Liver (tissue), 9 donors: ENCODE data around the gene FTCD. TPM values are rescaled to one million over a fixed set of nuclear protein-coding genes. Genes with fewer than 3 reads are reported as not detected.
A peak's percentile ranks its signal among the peaks of the same experiment; 100 is the strongest.

Source experiments
- DNase-seq: peaks from one replicate; pipeline ENCODE4 v3.0.0-alpha.2; 2017; ENCODE audit warnings: low spot score
- H3K27ac ChIP-seq, 2 donors: one replicate each; pipeline ENCODE4 v1.7.0; 2013; ENCODE audit warnings: inconsistent platforms in 2 of 2, low read length in 2 of 2, control low read depth in 1 of 2, low read depth in 1 of 2, mild to moderate bottlenecking in 1 of 2
- H3K27me3 ChIP-seq, 4 donors: one replicate each; pipeline versions ENCODE4 v1.6.1 to v1.7.0; 2013; ENCODE audit warnings: low read length in 3 of 4, inconsistent platforms in 1 of 4, mild to moderate bottlenecking in 1 of 4, moderate library complexity in 1 of 4; ENCODE audit not compliant: control insufficient read depth in 4 of 4, insufficient read depth in 4 of 4
- H3K36me3 ChIP-seq, 4 donors: one replicate each; pipeline versions ENCODE4 v1.6.1 to v1.7.0; 2013; ENCODE audit warnings: low read length in 3 of 4, mild to moderate bottlenecking in 3 of 4, low read depth in 1 of 4, moderate library complexity in 1 of 4; ENCODE audit not compliant: control insufficient read depth in 4 of 4, insufficient read depth in 3 of 4
- H3K4me1 ChIP-seq, 4 donors: one replicate each; pipeline versions ENCODE4 v1.6.1 to v1.7.0; 2013; ENCODE audit warnings: low read length in 3 of 4, mild to moderate bottlenecking in 3 of 4, moderate library complexity in 1 of 4; ENCODE audit not compliant: control insufficient read depth in 4 of 4, insufficient read depth in 4 of 4
- H3K4me3 ChIP-seq, 3 donors: one replicate each; pipeline versions ENCODE4 v1.6.1 to v1.7.0; 2013; ENCODE audit warnings: low read length in 3 of 3, control low read depth in 1 of 3, low read depth in 1 of 3, mild to moderate bottlenecking in 1 of 3
- H3K9ac ChIP-seq, 2 donors: one replicate each; pipeline ENCODE4 v1.7.0; 2013; ENCODE audit warnings: low read length in 2 of 2, mild to moderate bottlenecking in 2 of 2, moderate library complexity in 2 of 2, control low read depth in 1 of 2, low read depth in 1 of 2
- H3K9me3 ChIP-seq, 4 donors: one replicate each; pipeline versions ENCODE4 v1.6.1 to v1.7.0; 2013; ENCODE audit warnings: low read length in 3 of 4; ENCODE audit not compliant: control insufficient read depth in 4 of 4
- ATF3 ChIP-seq: IDR thresholded peaks from 2 replicates; pipeline ENCODE4 v1.6.1; 2016; ENCODE audit warnings: antibody characterized with exemption
- CTCF ChIP-seq: fragments of 150-350 bp; IDR thresholded peaks from 2 replicates; pipeline ENCODE4 v1.5.1; 2017; ENCODE audit warnings: improper control_type of control experiment, low read depth, low read length; ENCODE audit not compliant: missing input control
- EGR1 ChIP-seq, 2 donors: IDR thresholded peaks; 2 replicates each; pipeline ENCODE4 v1.6.1; 2016 to 2018; ENCODE audit warnings: antibody characterized with exemption in 2 of 2, low read depth in 2 of 2
- FOXA1 ChIP-seq: IDR thresholded peaks from 2 replicates; pipeline ENCODE4 v1.6.1; 2016; ENCODE audit warnings: antibody characterized with exemption
- FOXA2 ChIP-seq: IDR thresholded peaks from 2 replicates; pipeline ENCODE4 v1.6.1; 2016; ENCODE audit warnings: antibody characterized with exemption
- GABPA ChIP-seq, 2 donors: IDR thresholded peaks in 1 of 2; conservative IDR thresholded peaks in 1 of 2; 2 replicates each; pipeline ENCODE4 v1.6.1; 2016; ENCODE audit warnings: antibody characterized with exemption in 2 of 2, mild to moderate bottlenecking in 1 of 2, moderate library complexity in 1 of 2
- HNF4A ChIP-seq, 2 donors: conservative IDR thresholded peaks; 2 replicates each; pipeline ENCODE4 v1.6.1; 2016; ENCODE audit warnings: antibody characterized with exemption in 2 of 2, mild to moderate bottlenecking in 2 of 2
- HNF4G ChIP-seq: IDR thresholded peaks from 2 replicates; pipeline ENCODE4 v1.6.1; 2016; ENCODE audit warnings: antibody characterized with exemption
- MAX ChIP-seq: IDR thresholded peaks from 2 replicates; pipeline ENCODE4 v1.6.1; 2016; ENCODE audit warnings: antibody characterized with exemption
- NR2F2 ChIP-seq: IDR thresholded peaks from 2 replicates; pipeline ENCODE4 v1.6.1; 2016; ENCODE audit warnings: antibody characterized with exemption
- REST ChIP-seq: IDR thresholded peaks from 2 replicates; pipeline ENCODE4 v1.6.1; 2016; ENCODE audit warnings: antibody characterized with exemption, mild to moderate bottlenecking
- RXRA ChIP-seq, 2 donors: IDR thresholded peaks; 2 replicates each; pipeline ENCODE4 v1.6.1; 2017 to 2018; ENCODE audit warnings: antibody characterized with exemption in 2 of 2, mild to moderate bottlenecking in 1 of 2
- SP1 ChIP-seq: IDR thresholded peaks from 2 replicates; pipeline ENCODE4 v1.6.1; 2018; ENCODE audit warnings: antibody characterized with exemption, mild to moderate bottlenecking
- ZBTB33 ChIP-seq: IDR thresholded peaks from 2 replicates; pipeline ENCODE4 v1.6.1; 2016; ENCODE audit warnings: antibody characterized with exemption
- WGBS: extraction: QIAGEN DNeasy Blood & Tissue Kit; methylation state at CpG from one replicate; pipeline ENCODE4 v1.1.7; 2013; 5-methylcytosine and 5-hydroxymethylcytosine counted together
- polyA plus RNA-seq, 2 donors: library from polyadenylated mRNA; stranded (reverse) in 1 of 2; unstranded in 1 of 2; fragments of 200-250 nt in 1 of 2; fragments of >200 nt in 1 of 2; fragmentation: Nextera tagmentation in 1 of 2; extraction: Ambion mirVana in 1 of 2; gene quantifications; one replicate each; pipeline versions ENCODE4 v1.2.1 to v1.2.3, GENCODE V29; 2013 to 2015
- total RNA-seq, 2 donors: library from RNA; depleted of rRNA; stranded (reverse); fragments of >200 nt; gene quantifications; one replicate each; pipeline ENCODE4 v1.2.3, GENCODE V29; 2014
- donor health status: healthy.
- donor health status: healthy.
- donor health status: healthy.
- donor health status: healthy.
- donor health status: healthy.

The FTCD gene
- total and polyA plus RNA-seq, 4 donors, result 130 to 182 (median 173) TPM

GRCh38 chr21:46096596-46097335 is 58.6 kb downstream of the FTCD start:
- Histone ChIP-seq H3K9ac (no peak overlapping the region), H3K9me3 (peaks cover 0 to 2% (median 0%) of the 10 kb centered on the region in 4 donors), H3K27ac (peak overlapping the region in 1 of 2 donors; percentile 30), H3K4me3 (no peak overlapping the region), H3K4me1 (peaks cover 0 to 9% (median 2%) of the 10 kb centered on the region in 4 donors), H3K27me3 (no peaks in the 10 kb centered on the region), H3K36me3 (peaks cover 0 to 2% (median 0%) of the 10 kb centered on the region in 4 donors)
- TF ChIP-seq HNF4G, result no peak
- TF ChIP-seq CTCF, result no peak
- TF ChIP-seq ZBTB33, result no peak
- no peak for TF ChIP-seq ATF3
- TF ChIP-seq SP1, result no peak
- no peak for TF ChIP-seq EGR1 (IDR thresholded peaks at IDR 0.05; ENCODE audit: low read depth in 2 of 2)
- no peak for DNase-seq
- WGBS, result 87% methylated on average over 16 of the region's 16 CpGs

- Histone ChIP-seq H3K9me3 (peaks cover 0 to 2% (median 0%) of the 10 kb centered on the region in 4 donors), H3K36me3 (peaks cover 0 to 2% (median 0%) of the 10 kb centered on the region in 4 donors), H3K27ac (no peak overlapping the region), H3K4me3 (no peak overlapping the region), H3K9ac (no peak overlapping the region), H3K4me1 (peaks cover 0 to 9% (median 2%) of the 10 kb centered on the region in 4 donors), H3K27me3 (no peaks in the 10 kb centered on the region)
- peak; percentile 20 for DNase-seq
- 93% methylated on average over 12 of the region's 12 CpGs for WGBS
- no peak for TF ChIP-seq HNF4G
- TF ChIP-seq ZBTB33, result no peak
- TF ChIP-seq HNF4A (conservative IDR thresholded peaks at IDR 0.05), result no peak
- TF ChIP-seq EGR1 (IDR thresholded peaks at IDR 0.05; ENCODE audit: low read depth in 2 of 2), result no peak
- no peak for TF ChIP-seq GABPA (IDR thresholded peaks at IDR 0.05 in 1 of 2, conservative IDR thresholded peaks at IDR 0.05 in 1 of 2)
- no peak for TF ChIP-seq REST
- no peak for TF ChIP-seq FOXA2
- TF ChIP-seq SP1, result no peak
- no peak for TF ChIP-seq CTCF
- TF ChIP-seq FOXA1, result no peak
- no peak for TF ChIP-seq RXRA (IDR thresholded peaks at IDR 0.05)
- TF ChIP-seq NR2F2, result no peak
- TF ChIP-seq ATF3, result no peak
- no peak for TF ChIP-seq MAX
Measured at GRCh38 chr21:46095814-46096595, 59.4 kb downstream of the FTCD start.
